ENCODE results near the gene TEX51.

DNA sequence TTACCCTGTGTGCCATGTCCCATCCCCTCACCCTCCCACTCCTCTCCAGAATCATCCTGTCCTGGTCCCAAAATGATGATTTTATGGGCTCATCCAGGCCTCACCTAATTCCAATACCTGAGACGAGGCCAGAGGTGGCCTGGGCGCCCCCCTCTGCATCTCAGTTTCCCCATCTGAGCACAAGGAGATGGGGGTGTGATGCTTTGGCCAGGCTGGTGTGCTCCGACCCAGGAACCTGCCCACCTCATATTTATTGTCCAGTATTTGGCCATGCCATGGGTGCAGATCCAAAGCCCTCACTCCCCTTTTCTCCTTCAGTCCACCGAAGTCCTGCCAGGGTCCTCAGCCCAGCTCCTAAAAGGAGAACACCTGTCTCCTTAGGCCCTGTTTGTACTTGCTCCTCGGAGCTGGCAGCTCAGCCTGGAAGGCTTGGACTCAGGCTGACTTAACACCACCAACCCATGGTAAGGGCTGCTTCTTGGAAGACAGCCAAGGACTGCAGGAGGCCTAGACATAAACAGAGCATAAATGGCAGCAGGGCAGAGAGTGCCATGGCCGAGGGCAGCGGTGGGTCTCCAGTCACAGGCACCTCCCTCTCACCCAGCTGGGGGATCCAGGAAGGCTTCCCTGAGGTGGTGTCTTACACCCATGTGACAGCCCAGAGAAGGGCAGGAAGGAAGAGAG, 3.6 kb downstream of the TEX51 start:
- TF ChIP-seq, protein P1, sequence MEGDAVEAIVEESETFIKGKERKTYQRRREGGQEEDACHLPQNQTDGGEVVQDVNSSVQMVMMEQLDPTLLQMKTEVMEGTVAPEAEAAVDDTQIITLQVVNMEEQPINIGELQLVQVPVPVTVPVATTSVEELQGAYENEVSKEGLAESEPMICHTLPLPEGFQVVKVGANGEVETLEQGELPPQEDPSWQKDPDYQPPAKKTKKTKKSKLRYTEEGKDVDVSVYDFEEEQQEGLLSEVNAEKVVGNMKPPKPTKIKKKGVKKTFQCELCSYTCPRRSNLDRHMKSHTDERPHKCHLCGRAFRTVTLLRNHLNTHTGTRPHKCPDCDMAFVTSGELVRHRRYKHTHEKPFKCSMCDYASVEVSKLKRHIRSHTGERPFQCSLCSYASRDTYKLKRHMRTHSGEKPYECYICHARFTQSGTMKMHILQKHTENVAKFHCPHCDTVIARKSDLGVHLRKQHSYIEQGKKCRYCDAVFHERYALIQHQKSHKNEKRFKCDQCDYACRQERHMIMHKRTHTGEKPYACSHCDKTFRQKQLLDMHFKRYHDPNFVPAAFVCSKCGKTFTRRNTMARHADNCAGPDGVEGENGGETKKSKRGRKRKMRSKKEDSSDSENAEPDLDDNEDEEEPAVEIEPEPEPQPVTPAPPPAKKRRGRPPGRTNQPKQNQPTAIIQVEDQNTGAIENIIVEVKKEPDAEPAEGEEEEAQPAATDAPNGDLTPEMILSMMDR (IDR thresholded peaks at IDR 0.05) = no peak
- TF ChIP-seq POLR2A (IDR thresholded peaks at IDR 0.05) = no peak

All from upper lobe of left lung (tissue), 4 donors.